ENCODE results near the gene SNX4.
"Not testable (repeated sequence)": the region's sequence is repeated elsewhere in the genome, so short reads cannot be mapped to it uniquely, and the experiment has no call there.

Gene SNX4

DNA sequence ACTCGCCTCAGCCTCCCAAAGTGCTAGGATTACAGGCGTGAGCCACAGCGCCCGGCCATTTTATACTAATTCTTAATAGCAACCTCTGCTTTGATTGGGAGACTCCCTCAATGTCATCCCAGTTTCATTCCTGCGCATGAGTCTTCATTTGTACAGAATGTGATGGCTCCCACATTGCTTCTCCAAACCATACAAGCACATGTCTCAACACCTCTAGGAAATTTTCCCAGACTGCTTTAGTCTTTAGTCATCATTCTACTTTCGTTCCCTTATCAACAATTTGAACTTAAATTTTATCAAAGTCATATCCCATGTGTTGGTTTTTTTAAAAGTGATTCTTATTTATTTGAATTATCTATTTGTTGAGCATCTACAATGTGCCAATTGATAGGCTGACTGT is 58.1 kb downstream of the SNX4 start:
- DNase-seq, result no peak

DNA sequence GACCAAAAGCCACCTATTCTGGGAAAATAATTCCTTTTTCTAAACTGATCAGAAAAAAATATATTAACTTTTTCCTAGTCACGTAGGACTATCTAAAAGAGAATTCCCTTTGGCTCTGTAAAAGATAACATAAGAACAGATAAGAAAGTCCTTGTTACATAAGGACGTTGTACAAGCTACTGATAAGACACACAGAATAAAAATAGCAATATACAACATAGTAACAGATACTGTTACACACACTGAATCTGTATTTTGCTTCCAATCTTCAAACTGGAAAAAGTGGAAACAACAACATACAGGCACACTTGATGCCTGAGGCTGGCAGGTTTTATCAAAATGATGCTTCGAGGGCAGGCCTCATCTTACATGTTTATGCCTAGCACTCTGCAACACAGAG is 59.8 kb downstream of the SNX4 start:
- no peak for DNase-seq

DNA sequence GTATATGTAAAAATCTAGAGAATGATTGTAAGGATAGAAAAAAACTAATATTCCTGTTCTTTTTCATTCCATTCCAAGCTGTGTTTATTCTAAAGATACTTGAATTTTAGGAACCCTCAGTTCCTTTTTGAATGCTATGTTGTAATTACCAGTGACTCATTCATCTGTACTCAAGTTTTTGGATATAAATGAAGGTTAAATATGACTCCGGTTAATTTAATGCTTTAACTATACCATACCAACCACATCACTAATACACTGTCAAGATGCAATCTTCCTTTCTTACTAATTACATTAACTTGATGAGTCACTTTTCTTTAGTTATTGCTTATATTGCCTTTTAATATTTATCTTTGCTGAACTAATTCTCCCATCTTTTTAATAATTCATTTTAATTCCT is 76.1 kb downstream of the SNX4 start:
- no peak for DNase-seq

DNA sequence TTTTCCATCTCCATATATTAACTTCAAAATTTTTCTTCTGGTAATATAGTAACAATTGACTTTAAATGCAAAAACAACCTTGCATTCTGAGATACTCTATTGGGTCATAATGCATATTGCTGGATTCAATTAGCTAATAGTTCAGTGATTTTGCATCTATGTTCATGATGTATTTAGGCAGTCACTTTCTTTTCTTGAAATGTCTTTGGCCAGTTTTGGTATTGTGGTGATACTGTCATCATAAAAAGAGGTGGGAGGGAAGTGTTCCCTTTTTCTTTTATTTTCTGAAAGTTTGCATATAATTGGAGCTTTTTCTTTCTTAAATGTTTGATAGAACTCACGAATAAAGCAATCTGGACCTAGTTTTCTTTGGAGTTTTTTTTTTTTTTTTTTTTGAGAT is 77.5 kb downstream of the SNX4 start:
- DNase-seq, result no peak

DNA sequence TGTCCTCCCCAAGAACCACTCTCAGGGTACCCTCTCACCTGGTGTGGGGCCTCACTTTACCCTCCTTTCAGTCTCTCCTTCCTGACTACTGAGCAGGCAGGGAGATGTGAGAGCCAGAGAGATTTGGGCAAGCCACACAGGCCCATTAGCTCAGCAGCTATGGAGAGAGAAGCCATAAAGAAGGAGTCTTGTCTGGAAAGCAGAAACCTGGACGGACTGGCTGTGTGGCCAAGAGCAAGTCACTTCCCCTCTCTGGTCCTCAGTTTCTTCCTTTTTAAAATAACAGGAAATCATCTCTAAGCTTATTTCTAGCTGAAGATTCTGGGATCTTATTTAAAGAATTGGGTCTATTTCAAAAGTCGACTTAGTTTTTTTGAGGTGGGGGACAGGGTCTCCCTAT is 79.0 kb downstream of the SNX4 start:
- DNase-seq, result no peak

DNA sequence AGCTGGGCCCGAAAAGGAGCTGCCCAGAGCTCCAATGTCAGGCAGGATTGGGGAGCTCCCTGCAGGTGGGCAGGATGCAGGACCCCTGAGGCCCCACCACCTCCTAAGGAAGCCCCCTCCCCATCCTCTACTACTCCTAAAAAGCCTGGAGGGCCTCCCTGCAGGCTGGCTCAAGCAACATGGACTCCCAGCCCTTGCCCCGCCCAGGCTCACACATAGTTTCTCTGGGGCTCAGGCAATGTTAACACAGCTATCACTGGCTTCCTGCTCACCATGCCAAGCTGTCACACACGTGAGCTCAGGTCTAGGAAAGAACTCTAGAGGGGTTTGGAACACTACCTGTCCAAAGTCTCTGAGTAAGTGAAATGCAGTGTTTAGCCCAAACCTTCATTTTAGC is 79.4 kb downstream of the SNX4 start:
- no peak for DNase-seq

DNA sequence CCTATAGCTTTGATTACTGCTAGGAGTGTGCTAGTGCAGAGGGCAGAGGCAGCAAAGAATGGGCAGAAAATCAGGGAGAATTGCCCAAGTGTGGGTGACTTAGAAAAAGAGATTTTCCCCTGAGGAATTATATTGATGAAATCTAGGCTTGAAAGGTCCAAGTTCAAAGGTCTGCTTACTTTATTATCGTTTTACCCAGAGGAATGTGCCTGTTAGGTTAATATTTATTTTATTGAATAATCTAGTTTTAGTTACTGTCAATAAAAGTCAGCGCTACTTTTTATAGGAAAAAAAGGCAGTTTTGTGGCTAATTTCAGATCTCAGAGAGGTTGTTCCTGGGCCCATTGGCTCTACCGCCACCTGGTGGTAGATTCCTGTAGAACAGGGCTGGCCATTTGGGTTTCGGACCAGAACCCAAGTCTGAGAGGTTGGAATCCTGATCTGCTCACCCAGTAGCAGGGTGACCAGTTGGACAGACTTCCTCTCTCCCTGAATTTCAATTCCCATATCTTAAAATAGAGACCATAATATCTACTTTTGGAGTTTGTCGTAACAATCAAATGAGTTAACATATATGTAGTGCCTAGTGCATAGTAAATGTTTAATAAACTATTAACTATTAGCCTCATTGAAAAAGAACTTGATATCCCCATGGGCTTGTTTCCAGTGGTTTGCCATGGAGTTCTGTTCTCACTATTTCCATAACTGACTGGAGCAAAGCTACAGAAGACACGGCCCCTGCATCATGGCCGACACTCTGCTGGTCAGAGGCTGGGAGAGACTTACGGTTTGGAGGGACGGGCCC is 82.2 kb downstream of the SNX4 start:
- no peak for DNase-seq

DNA sequence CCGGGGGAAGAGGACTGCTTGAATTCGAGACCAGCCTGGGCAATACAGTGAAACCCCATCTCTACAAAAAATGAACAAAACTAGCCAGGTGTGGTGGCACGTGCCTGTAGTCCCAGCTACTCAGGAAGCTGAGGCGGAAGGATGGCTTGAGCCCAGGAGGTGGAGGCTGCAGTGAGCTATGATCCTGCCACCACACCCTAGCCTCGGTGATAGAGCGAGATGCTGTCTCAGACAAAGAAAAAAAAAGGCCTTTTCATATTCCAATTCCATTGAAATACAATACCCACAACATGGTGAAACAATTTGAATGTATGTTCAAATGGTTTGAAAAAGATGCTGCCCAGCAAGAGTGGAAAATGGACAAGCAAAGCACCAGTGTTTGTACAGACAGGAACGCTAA is 83.1 kb downstream of the SNX4 start:
- DNase-seq, result no peak

DNA sequence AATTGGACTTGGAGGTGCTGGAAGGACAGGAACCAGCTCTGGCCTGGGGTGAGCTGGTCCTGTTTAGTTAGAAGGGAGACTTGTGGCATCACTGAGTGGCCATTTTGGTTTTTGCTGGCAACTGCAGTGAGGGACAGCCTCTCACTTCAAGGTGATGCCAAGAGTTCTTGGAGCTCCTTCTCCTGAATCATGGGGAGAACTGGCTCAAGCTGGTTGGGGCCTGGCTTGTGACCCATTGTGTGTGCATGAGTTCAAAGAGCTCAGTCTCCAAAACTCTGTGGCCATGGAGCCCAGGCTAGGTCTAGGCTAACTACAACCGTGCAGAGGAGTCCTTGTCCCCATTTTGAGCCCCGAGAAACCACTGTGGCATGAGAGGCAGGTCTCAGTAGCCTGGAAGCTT is 84.8 kb downstream of the SNX4 start:
- DNase-seq, result no peak

DNA sequence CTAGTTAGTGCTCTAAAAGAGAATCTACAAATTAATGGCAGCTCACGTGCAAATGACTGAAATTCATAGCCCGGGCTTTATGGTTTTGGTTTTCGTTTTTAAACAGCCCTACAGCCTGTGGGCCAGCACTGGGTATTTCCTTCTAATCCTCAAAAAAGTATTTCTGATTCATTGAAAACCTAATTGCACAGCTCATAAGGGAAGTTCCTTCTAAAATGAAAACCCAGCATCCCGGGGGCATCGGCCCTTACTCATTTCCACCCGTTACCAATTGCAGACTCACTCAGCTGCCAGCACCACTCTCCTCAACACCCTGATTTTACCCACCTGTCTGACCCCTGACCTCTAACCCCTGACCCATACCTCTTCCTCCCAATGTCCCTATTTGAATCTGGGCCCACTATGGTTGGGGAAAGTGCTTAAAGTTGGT is 85.4 kb downstream of the SNX4 start:
- DNase-seq, result no peak

DNA sequence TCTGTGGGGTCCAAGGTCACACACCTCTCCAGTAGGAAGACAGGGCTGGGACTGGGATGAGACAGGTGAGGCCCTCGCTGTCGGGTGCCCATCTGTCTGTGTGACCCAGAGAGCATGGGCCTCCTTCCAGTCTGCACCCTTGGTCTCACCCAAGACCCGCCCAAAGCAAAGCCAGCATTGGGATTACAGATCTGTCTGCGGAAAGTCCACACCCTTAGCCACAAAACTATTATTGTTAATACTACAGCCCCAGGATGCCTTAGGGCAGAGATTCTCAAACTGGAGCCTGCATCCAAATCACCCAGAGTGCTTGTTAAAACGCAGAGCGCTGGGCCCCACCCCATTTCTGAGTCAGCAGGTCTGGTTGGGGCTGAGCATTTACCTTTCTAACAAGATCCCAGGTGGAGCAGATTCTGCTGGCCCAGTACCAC is 86.4 kb downstream of the SNX4 start:
- no peak for DNase-seq

DNA sequence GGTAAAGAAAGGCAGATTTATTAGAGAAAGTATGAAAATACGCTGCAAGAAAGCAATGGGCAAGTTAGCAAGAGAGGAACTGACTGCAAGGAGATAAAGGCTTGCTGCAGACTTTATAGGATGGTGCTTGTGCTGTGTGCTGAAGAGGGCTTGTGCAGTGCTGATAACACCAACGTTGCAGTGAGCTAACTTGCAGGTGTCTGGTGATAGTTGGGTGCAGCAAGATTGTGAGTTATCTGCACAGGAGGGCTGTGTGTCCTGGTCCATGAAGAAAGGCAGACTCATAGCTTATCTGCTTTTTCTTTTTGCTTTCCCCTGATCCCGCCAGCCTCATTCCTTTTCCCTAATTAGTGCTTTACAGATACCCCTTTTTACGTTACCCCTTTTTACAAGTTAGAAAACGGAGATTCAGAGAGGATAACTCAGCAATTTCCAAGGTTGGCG is 86.9 kb downstream of the SNX4 start:
- DNase-seq, result no peak

DNA sequence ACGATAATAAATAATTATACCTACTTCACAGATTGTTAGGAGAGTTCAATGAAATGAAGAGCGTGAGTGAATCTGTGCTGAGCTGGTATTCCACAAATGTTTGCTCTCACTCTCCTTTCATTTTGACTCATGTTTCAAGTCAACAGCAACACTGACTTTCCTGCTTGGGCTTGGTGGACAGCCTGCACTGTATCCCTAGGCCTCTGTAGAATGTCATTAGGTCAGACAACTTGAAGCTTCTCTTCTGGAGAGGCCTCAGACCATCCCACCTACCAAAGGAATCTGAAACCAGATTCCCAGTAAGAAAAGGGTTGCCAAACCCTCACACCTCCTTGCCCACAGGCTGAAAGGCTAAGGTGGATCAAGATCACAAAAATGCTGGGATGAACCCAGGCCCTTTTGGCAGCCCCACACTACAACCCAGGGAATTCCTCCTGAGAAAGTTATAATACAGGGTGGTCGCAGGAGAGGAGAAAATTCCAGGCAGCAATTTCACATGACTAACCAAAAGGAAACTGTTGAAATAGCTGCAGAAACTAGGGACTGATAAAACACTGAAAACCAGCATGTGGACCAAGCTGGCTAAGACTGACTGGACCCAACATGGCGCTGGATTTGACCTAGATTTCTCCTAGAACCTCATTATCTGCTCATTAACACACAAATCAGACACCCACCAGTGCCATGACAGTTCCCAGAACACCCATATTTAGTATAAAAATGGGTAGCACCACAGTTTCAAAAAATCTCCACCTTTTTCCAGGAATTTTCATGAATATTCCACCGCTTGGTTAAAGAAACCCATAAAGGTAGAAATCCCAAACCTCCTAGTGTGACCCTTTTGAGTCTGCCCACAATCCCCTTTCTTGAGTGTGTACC is 87.9 kb downstream of the SNX4 start:
- DNase-seq, result no peak

DNA sequence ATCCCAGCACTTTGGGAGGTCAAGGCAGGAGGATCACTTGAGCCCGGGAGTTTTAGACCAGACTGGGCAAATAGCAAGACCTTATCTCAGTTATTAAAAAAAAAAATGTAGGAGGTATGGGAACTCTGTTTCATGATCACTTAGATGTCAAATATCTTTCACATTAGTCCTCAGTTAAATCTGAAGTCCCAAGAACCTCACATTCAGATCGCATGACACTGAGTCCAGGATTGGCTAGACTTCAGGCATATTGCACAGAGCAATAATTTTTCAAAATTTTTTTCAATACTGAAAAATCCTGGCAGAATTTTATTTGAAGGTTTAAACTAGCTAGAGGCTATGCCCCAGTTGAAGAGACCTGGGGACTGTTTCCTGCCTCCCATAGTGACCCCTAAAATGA is 88.6 kb downstream of the SNX4 start:
- DNase-seq, result no peak

DNA sequence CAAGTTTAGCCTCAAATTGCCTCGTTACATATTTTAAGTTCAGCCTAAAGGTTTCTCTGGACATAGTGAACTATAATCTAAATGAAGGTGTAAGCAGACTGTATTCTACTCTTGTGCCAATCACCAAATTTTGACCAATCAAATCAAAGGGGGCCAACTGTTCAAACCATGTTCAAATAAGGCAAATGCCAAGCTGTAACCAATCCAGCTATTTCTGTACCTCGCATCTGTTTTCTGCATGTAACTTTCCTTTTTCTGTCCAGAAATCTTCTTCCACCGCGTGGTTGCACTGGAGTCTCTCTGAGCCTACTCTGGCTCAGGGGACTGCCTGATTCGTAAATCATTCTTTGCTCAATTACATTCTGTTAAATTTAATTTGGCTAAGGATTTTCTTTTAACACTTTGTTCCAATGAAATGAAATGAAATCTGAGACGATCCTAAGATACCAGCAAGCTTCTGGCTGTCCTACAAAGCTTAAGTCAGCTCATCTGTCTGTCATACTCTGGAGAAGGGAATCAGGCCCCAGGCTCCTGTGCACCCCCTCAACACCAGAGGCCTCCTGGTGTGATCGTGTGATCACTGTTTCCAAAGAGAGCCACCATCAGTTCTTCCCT is 91.7 kb downstream of the SNX4 start:
- no peak for DNase-seq

DNA sequence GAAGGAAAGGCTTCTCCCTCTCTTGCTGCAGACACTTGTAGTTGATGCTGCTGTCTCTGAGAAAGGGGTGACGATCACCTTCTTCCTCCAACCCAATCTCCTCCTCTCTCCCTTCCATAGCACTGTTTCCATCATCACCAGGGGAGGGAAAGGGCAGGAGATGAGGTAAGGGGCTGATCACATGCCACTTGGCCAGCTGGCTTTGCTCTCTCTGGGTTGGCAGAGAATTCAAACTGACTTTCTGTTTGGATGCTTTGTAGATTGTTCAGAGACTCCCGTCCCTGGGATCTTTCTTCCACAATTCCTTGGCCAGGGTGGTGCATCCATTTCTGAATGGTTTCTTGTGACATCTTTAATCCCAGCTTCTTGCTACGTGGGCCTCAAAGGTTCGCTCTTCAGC is 101.7 kb downstream of the SNX4 start:
- no peak for DNase-seq

DNA sequence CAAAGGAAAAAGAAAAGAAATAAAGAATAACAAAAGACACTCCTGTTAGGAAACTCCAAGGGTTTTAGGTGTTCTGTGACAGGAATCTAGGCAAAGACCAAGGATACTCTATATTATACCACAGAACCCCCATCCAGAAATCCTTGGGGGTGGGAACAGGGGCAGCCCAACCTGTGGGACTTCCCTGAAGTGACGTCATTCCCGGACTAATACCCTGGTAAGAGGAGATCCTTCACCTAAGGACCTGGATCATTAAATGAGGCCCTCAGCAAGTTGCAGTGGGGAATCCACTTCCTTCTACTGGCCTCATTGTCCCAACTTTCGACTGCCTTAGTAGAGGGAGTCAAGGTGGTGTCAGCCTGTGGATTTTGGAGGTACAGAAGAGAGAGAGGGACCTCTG is 103.8 kb downstream of the SNX4 start:
- DNase-seq, result no peak

DNA sequence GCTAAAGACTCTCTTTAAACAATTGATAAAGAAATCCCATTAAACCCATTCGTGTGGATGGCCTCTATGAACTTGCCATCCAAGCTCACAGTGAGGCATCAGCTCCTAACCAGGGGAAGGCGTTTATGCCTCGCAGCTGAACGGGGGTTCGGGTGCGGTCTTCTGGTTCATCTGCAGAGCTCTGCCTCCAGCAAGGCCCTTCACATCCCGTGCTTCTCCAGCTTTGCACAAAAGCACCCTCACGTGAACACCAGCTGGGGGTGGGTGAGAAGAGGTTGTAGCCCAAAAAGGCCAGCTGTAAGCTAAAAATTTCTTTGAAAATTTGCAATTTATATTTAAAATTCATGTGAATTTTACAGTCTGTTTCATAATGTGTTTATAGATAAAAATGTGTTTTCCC is 105.3 kb downstream of the SNX4 start:
- DNase-seq, result no peak

DNA sequence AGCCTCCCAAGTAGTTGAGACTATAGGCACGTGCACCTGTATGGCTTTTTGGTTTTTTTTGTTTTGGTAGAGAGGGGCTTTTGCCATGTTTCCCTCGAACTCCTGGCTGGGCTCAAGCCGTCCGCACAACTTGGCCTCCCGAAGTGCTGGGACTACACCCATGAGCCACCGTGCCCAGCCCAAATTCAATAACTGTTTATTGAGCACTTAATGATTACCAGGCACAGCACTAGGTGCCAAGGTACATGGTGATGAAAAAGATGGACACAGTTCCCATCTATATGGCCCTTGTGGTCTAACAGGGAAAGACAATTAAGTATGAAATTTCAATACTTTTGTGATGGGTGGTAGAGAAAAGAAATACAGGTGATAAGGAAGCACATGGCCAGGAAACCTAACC is 109.1 kb downstream of the SNX4 start:
- no peak for DNase-seq

DNA sequence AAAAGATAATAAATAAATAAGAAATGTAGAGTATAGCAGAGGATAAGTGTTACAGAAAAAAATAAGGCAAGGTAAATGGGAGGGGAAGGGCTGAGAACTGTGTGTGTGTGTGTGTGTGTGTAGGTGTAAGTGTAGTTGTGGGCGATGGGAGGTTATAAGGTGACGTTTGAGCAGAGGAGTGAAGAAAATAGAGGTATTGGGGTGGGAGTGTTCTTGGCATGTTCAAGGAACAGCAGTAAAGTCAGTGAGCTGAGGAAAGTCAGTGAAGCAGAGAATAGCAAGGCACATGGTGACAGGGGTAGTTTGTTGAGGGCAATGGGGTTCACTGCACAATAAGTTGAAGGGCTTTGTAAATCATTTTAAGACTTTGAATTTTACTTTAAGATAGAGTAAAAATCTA is 113.9 kb downstream of the SNX4 start:
- DNase-seq, result no peak

DNA sequence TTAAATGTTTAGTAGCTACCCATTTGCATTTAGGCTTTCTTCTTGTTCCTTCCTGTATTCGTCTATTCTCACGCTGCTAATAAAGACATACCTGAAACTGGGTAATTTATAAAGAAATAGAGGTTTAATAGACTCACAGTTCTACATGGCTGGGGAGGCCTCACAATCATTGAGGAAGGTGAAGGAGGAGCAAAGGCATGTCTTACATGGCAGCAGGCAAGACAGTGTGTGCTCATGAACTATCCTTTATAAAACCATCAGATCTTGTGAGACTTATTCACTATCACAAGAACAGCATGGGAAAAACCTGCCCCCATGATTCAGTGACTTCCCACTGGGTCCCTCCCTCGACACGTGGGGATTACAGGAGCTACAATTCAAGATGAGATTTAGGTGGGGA is 114.5 kb downstream of the SNX4 start:
- not testable (repeated sequence) for DNase-seq

DNA sequence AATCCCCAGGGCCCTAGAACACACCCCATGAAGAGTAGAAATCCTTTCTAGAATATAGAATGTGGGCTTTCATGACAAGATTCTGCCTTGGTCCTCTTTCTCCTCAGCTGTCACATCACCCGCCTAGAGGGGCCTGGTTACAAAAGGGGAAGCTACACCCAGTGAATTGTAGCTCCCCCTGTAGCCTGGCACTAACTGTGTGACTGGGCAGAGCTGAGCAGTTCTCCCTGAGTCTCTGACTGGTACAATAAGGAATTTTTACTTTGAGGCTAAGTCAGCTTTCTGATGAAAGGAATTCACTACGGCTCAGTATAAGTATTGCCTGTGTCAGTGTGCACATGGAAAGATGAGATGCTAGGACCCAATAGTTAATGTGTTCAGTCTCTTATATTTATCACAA is 116.2 kb downstream of the SNX4 start:
- no peak for DNase-seq

DNA sequence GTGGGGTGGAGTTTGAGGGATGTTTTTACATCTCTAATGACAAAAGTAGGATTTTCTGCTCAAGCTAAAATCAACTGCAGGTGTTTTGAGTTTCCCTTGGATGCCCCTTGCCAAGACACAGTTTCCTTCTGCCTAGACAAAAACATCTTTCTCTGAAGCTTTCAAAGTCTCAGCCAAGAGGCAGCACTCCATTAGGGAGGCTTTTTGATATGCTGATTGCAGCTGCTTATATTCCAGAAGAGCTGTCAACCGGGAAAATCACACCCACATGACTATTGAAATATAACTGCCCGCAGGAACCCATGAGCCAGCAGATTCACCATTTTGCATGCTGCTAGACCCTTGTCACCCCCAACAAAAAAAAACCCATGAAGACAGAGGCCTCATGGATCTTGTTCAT is 117.4 kb downstream of the SNX4 start:
- DNase-seq, result no peak

DNA sequence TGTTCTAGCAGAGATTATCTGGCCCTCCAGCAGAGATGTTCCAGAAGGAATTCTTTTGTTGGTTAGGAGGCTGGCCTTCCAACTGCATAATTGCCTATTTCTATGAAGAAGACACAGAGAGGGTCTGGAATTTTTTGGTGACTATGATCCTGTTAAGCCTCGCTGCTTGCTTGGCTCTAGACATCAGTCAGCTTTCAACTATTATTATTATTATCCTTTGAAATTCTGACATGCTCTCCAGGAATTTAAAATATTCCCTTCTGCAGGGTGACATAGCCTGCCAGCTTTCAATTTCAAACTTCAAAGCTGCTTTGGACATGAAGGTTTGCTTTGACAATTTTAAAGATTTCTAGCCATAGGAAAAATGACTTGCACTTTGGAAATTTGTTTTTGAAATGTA is 118.6 kb downstream of the SNX4 start:
- DNase-seq, result no peak
